AG10803 (cell line): Measurements from ENCODE around the gene PLBD2.
A peak's percentile ranks its signal among the peaks of the same experiment; 100 is the strongest.
"Not testable (repeated sequence)": the region's sequence is repeated elsewhere in the genome, so short reads cannot be mapped to it uniquely, and the experiment has no call there.

Experiments
- DNase-seq: peaks from one replicate; pipeline ENCODE4 v3.0.0; 2010; ENCODE audit warnings: low read depth
- H3K4me3 ChIP-seq: 2 replicates; pipeline ENCODE4 v1.5.1; 2011; ENCODE audit warnings: mild to moderate bottlenecking, low read length, control low read depth
- CTCF ChIP-seq: conservative IDR thresholded peaks from 2 replicates; pipeline ENCODE4 v1.5.1; 2011; ENCODE audit warnings: mild to moderate bottlenecking, low read length, control low read depth, inconsistent platforms

The PLBD2 gene

DNA sequence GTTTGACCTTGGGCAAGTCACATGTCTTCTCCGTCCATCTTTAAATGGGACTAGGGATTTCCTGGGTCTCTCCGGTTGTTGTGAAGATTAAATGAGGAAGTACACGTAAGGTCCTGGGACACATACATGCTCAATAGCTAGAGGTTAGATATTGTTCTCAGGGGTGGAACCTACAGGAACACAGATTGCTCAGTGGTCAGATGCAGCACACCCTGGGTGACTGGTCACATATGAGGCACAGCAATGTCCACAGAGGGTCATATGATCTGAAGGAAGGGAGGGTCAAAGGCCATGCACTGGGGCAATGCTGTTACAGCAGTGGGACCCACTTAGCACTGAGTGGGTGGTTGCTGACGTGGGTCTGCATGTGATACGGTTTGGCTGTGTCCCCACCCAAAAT is 12.0 kb upstream of the PLBD2 start:
- no peak for TF ChIP-seq CTCF
- DNase-seq = no peak
- H3K4me3 ChIP-seq = no peak overlapping the region

DNA sequence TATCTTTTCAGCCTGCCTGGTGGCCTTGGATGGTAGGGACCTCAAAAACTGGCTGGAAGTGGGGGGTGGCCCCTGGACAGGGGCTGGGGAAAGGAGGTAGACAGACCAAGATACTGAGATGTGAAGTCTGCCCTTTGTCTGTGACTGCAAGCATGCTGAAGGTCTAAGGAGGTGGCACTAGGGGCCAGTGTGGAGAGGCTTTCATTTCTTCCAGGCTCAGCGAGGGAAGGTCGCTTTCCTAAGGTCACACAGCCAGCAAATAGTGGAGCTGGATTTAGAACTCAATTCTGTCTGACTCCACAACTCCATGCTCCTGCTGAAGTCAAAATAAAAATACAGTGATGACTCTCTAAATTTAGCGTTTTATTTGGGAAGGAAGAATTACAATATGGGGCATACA is 11.3 kb upstream of the PLBD2 start:
- TF ChIP-seq CTCF = no peak
- DNase-seq = no peak
- H3K4me3 ChIP-seq = no peak overlapping the region

- no peak for TF ChIP-seq CTCF
Measured at GRCh38 chr12:113347892-113348291, 10.5 kb upstream of the PLBD2 start.

GRCh38 chr12:113348849-113349536 is 9.4 kb upstream of the PLBD2 start:
- H3K4me3 ChIP-seq = no peak overlapping the region
- no peak for TF ChIP-seq CTCF
- DNase-seq = no peak

More at GRCh38 chr12:113347892-113348291, 10.5 kb upstream of the PLBD2 start:
- DNase-seq = no peak
- no peak overlapping the region for H3K4me3 ChIP-seq

GRCh38 chr12:113351089-113351488 is 7.3 kb upstream of the PLBD2 start:
- no peak for DNase-seq
- TF ChIP-seq CTCF = no peak
- H3K4me3 ChIP-seq = no peak overlapping the region

- DNase-seq, H3K4me3 ChIP-seq: not testable (repeated sequence)
Measured at GRCh38 chr12:113354192-113354591, 4.2 kb upstream of the PLBD2 start.

DNA sequence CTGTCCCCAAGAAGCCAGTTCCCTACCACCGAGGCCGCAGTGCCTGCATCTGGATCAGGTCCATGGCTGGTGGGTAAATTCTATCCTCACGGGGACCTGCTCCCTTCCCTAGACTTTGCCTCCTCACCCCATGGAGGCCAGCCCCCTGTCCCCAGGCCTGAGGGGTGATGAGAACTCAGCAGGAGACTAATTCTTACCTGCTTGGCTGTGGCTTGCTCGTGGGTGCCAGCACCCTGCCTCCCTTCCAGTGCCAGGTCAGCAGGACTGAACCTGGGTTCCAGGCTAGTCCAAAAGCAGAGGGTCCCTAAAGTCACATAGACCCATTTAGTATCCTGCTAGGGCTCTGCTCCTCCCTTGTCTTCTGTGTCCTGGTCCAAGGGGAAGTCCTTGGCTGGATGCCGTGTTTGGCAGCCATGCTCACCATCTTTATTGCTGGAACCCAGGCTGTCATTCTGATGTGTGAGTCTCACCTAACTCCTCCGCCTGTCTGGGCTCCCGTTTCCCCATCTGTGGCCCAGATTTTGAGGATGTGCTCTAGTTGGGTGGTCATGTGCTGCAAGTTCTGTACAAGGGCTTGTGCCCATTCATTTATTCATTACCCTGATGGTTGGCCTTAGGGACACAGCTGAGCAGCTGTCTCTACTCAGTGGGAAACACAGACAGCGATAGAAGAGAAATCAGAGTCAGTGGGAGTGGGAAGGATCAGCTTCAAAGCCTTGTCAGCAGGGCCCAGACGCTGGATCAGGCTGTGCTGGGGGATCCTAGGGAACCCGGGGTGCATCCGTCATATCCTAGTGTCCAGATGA is 949 bp downstream of the PLBD2 start:
- peak overlapping the region; percentile 88 for H3K4me3 ChIP-seq
- DNase-seq = peak; percentile 69
- TF ChIP-seq CTCF = no peak
